ENCODE measurements around the gene SMNDC1. TPM values are rescaled to one million over a fixed set of nuclear protein-coding genes. Genes with fewer than 3 reads are reported as not detected.

Gene SMNDC1
- total and polyA plus RNA-seq, 10 of the 15 experiments (the other 5 are each of a cell fraction or from before 2014, with no cell fraction given): 4.6 to 37.2 (median 18.1) TPM

DNA sequence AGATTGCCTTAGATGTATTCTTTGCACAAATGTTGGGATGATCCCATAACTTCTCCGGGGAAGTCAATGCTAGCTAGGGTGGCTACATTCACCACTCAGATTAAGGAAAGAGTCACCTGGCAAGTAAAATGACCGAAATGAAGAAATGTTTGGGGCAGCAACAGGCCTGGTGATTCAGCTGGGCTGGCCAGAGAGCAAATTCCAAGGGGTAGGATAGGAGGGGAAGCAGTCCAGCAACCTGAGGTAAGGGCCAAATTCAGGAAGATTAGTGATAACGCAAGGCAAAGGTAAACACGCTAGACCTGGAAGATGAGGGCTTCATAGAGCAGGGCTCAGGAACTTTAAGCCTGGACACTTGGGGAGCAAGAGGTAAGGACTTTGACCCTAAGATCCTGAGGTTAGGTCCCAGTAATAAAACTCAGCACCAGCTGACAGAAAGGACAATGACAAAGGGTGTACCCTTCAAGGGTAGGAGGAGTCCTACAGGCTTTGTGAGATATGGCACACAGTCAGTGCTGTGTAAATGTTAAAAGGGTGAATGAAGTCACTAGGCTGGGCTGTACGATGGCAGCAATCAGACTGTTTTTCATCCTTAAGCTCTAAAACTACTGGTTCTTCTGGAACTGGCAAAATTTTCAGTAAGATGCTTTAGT, 22.7 kb upstream of the SMNDC1 start:
- no peak overlapping the region for H2AFZ ChIP-seq (ENCODE audit: control insufficient read depth, low read depth, low read length)
- in situ Hi-C loops (cut with MboI) (no loop called here), intact Hi-C loops (cut with micrococcal nuclease; ENCODE audit: unreplicated experiment) (no loop called here)
- H4K20me1 ChIP-seq (ENCODE audit: control insufficient read depth, insufficient read depth): no peaks in the 10 kb centered on the region
- H3K27me3 ChIP-seq (replicated peaks in 1 of 2; ENCODE audit: control insufficient read depth in 2 of 2, insufficient read depth in 2 of 2, low read length in 1 of 2): no peaks in the 10 kb centered on the region
- peaks cover 39% of the 10 kb centered on the region for H3K4me1 ChIP-seq (ENCODE audit: control insufficient read depth, insufficient read depth, low read length)
- 74% methylated on average over 5 of the region's 5 CpGs for WGBS (ENCODE audit: insufficient coverage, insufficient replicate concordance, low lambda C conversion rate, missing lambda C conversion rate)
- no peak overlapping the region for H3K4me3 ChIP-seq
- peak; percentile 22 for ATAC-seq
- no peak for DNase-seq (ENCODE audit: low read depth, low spot score)
- TF ChIP-seq MYB (IDR thresholded peaks at IDR 0.05; ENCODE audit: borderline replicate concordance, low read depth, low read length) (no peak), IKZF1 (conservative IDR thresholded peaks at IDR 0.05) (no peak), JUNB (IDR thresholded peaks at IDR 0.05) (no peak), MYC (IDR thresholded peaks at IDR 0.05; ENCODE audit: insufficient read depth, insufficient read length, insufficient replicate concordance, low read length, severe bottlenecking) (no peak), BMI1 (IDR thresholded peaks at IDR 0.05; ENCODE audit: borderline replicate concordance) (no peak), NR2C1 (IDR thresholded peaks at IDR 0.05) (no peak), BACH1 (IDR thresholded peaks at IDR 0.05; ENCODE audit: borderline replicate concordance) (no peak), CBX3 (IDR thresholded peaks at IDR 0.05; ENCODE audit: borderline replicate concordance, low read depth) (no peak), HCFC1 (IDR thresholded peaks at IDR 0.05; ENCODE audit: low read length) (no peak), ETV6 (conservative IDR thresholded peaks at IDR 0.05 in 1 of 2, IDR thresholded peaks at IDR 0.05 in 1 of 2; ENCODE audit: borderline replicate concordance in 1 of 2, low read depth in 1 of 2) (no peak), KLF5 (IDR thresholded peaks at IDR 0.05; ENCODE audit: partially characterized antibody) (no peak), ZNF217 (IDR thresholded peaks at IDR 0.05) (no peak), EED (IDR thresholded peaks at IDR 0.05; ENCODE audit: low read depth) (no peak)
- TF ChIP-seq, protein P1, sequence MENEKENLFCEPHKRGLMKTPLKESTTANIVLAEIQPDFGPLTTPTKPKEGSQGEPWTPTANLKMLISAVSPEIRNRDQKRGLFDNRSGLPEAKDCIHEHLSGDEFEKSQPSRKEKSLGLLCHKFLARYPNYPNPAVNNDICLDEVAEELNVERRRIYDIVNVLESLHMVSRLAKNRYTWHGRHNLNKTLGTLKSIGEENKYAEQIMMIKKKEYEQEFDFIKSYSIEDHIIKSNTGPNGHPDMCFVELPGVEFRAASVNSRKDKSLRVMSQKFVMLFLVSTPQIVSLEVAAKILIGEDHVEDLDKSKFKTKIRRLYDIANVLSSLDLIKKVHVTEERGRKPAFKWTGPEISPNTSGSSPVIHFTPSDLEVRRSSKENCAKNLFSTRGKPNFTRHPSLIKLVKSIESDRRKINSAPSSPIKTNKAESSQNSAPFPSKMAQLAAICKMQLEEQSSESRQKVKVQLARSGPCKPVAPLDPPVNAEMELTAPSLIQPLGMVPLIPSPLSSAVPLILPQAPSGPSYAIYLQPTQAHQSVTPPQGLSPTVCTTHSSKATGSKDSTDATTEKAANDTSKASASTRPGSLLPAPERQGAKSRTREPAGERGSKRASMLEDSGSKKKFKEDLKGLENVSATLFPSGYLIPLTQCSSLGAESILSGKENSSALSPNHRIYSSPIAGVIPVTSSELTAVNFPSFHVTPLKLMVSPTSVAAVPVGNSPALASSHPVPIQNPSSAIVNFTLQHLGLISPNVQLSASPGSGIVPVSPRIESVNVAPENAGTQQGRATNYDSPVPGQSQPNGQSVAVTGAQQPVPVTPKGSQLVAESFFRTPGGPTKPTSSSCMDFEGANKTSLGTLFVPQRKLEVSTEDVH (IDR thresholded peaks at IDR 0.05; ENCODE audit: low read depth, partially characterized antibody): no peak
- TF ChIP-seq, protein P2, sequence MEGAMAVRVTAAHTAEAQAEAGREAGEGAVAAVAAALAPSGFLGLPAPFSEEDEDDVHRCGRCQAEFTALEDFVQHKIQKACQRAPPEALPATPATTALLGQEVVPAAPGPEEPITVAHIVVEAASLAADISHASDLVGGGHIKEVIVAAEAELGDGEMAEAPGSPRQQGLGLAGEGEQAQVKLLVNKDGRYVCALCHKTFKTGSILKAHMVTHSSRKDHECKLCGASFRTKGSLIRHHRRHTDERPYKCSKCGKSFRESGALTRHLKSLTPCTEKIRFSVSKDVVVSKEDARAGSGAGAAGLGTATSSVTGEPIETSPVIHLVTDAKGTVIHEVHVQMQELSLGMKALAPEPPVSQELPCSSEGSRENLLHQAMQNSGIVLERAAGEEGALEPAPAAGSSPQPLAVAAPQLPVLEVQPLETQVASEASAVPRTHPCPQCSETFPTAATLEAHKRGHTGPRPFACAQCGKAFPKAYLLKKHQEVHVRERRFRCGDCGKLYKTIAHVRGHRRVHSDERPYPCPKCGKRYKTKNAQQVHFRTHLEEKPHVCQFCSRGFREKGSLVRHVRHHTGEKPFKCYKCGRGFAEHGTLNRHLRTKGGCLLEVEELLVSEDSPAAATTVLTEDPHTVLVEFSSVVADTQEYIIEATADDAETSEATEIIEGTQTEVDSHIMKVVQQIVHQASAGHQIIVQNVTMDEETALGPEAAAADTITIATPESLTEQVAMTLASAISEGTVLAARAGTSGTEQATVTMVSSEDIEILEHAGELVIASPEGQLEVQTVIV (IDR thresholded peaks at IDR 0.05; ENCODE audit: borderline replicate concordance, partially characterized antibody): no peak
- CTCF ChIA-PET: interaction anchor here (1.0 to 5.9 kb wide), 9 partner anchors 9 to 224 kb away, joined by 3 to 66 read pairs (median 4); no protein-coding TSS in a partner anchor
- SMC1A ChIA-PET (ENCODE audit: uncharacterized antibody, unreplicated experiment): interaction anchor here (1.0 to 8.7 kb wide), 18 partner anchors 9 to 257 kb away, joined by 3 to 88 read pairs (median 6); partner anchors contain the start of gene SMNDC1
- H3K27ac ChIP-seq (ENCODE audit: control insufficient read depth, insufficient read depth): peak overlapping the region; percentile 79
- no peaks in the 10 kb centered on the region for H3K36me3 ChIP-seq (ENCODE audit: control insufficient read depth in 2 of 2, insufficient read depth in 2 of 2, low read length in 1 of 2)
- no peak for FAIRE-seq
- no peak overlapping the region for H3K9ac ChIP-seq (ENCODE audit: control insufficient read depth, insufficient read depth, low read length)
- RAD21 ChIA-PET (ENCODE audit: unreplicated experiment): interaction anchor here (0.6 to 8.1 kb wide), 9 partner anchors 10 to 219 kb away, joined by 3 to 122 read pairs (median 5); partner anchors contain the start of gene SMNDC1
- no peaks in the 10 kb centered on the region for H3K79me2 ChIP-seq (ENCODE audit: control insufficient read depth, insufficient read depth, low read length)
- peak overlapping the region; percentile 1; the same call in 1 of the 2 replicates for H3K4me2 ChIP-seq (ENCODE audit: control insufficient read depth, insufficient read depth)
- POLR2A ChIA-PET: interaction anchor here (0.5 to 2.2 kb wide), 10 partner anchors 11 to 171 kb away, joined by 3 to 22 read pairs (median 4); no protein-coding TSS in a partner anchor
- TSS peak; percentile 94 for BruUV-seq (replicated peaks)
- peaks cover 2% of the 10 kb centered on the region; the same call in 1 of the 3 replicates for H3K9me3 ChIP-seq (replicated peaks; ENCODE audit: control insufficient read depth, insufficient read depth, low read length)
